CD4-positive, alpha-beta T cell (primary cell): Measurements from ENCODE around the gene HSPA9. TPM values are rescaled to one million over a fixed set of nuclear protein-coding genes. Genes with fewer than 3 reads are reported as not detected.

Experiments used
- ATAC-seq: fragments of 200-7000 bp; cut with Tn5 transposase; one replicate; pipeline ENCODE4 v1.10.0; 2022; ENCODE audit warnings: mild to moderate bottlenecking; ENCODE audit not compliant: poor library complexity
- CTCF ChIA-PET: fragments of 350-600 bp; sonication (Branson Sonifier 250); formaldehyde crosslinking; loops from one replicate; lab custom pipeline; 2021; ENCODE audit warnings: antibody characterized with exemption, inconsistent platforms; lab: Charles Lee
- POLR2A ChIA-PET: fragments of 350-600 bp; sonication (Branson Sonifier 250); formaldehyde crosslinking; loops from one replicate; lab custom pipeline; 2021; ENCODE audit warnings: antibody characterized with exemption, inconsistent platforms; lab: Charles Lee
- DNase-seq, 14 experiments: peaks; one replicate each; pipeline ENCODE4 v3.0.0-alpha.2; 2013 to 2020; ENCODE audit warnings: mixed read lengths in 2 of 14
- H3K27ac ChIP-seq, 2 donors: one replicate each; pipeline versions ENCODE4 v1.5.1 to v1.7.0; 2013; ENCODE audit warnings: low read length in 2 of 2, low read depth in 1 of 2, mild to moderate bottlenecking in 1 of 2
- H3K27me3 ChIP-seq, 2 experiments: 1 replicate in 1 of 2; 2 replicates in 1 of 2; pipeline versions ENCODE4 v1.6.1 to v1.7.0; 2013; ENCODE audit warnings: low read length in 2 of 2, control low read depth in 1 of 2, mild to moderate bottlenecking in 1 of 2, moderate library complexity in 1 of 2; ENCODE audit not compliant: insufficient read depth in 2 of 2, control insufficient read depth in 1 of 2
- H3K36me3 ChIP-seq: one replicate; pipeline ENCODE4 v1.6.1; 2013; ENCODE audit warnings: low read length, control low read depth; ENCODE audit not compliant: insufficient read depth
- H3K4me1 ChIP-seq: one replicate; pipeline ENCODE4 v1.6.1; 2013; ENCODE audit warnings: low read length, control low read depth; ENCODE audit not compliant: insufficient read depth
- H3K4me3 ChIP-seq: one replicate; pipeline ENCODE4 v1.5.1; 2013; ENCODE audit warnings: mild to moderate bottlenecking, low read length, moderate library complexity
- H3K9me3 ChIP-seq, 2 experiments: 1 replicate in 1 of 2; 2 replicates in 1 of 2; pipeline versions ENCODE4 v1.6.1 to v1.7.0; 2013; ENCODE audit warnings: low read length in 2 of 2, mild to moderate bottlenecking in 2 of 2, control low read depth in 1 of 2, moderate library complexity in 1 of 2; ENCODE audit not compliant: control insufficient read depth in 1 of 2, insufficient read depth in 1 of 2
- H3K27ac Mint-ChIP-seq: one replicate; pipeline ENCODE4 v1.8.0; 2020; ENCODE audit warnings: mixed read lengths
- H3K27me3 Mint-ChIP-seq: one replicate; pipeline ENCODE4 v1.8.0; 2021; ENCODE audit warnings: mixed read lengths
- H3K36me3 Mint-ChIP-seq: one replicate; pipeline ENCODE4 v1.8.0; 2021; ENCODE audit warnings: low read depth, mixed read lengths
- H3K4me1 Mint-ChIP-seq: one replicate; pipeline ENCODE4 v1.8.0; 2021; ENCODE audit warnings: low read depth, mixed read lengths
- H3K4me3 Mint-ChIP-seq: one replicate; pipeline ENCODE4 v1.8.0; 2020; ENCODE audit warnings: mild to moderate bottlenecking, mixed read lengths
- H3K9me3 Mint-ChIP-seq: one replicate; pipeline ENCODE4 v1.8.0; 2020; ENCODE audit warnings: mixed read lengths
- CTCF ChIP-seq: fragments of 200-600 bp; IDR thresholded peaks from one replicate; pipeline ENCODE4 v1.8.0; 2022; ENCODE audit warnings: antibody characterized with exemption, mild to moderate bottlenecking
- intact Hi-C, 2 experiments: fragments of 100-400 bp; cut with DNase I in 1 of 2; cut with micrococcal nuclease in 1 of 2; formaldehyde crosslinking; loops; one replicate each; pipeline versions ENCODE4 v1.15.1 to v1.9.0; 2023 to 2025; cut with DNase I, micrococcal nuclease
- total RNA-seq, 174 experiments: library from RNA in 2 of 174; stranded (reverse) in 2 of 174; gene quantifications; one replicate each; pipeline ENCODE4 v1.2.3 and lab custom pipeline; 2021 to 2026

Gene HSPA9
- total RNA-seq, 2 experiments from 2014 or later, result 354 to 366 TPM

- CTCF ChIA-PET, result interaction anchor here (1.0 to 2.9 kb wide), 5 partner anchors 40 to 152 kb away, joined by 4 to 46 read pairs (median 6); partner anchors contain the start of genes EGR1 and KDM3B
- Histone ChIP-seq H3K4me3 (no peak overlapping the region), H3K4me1 (no peaks in the 10 kb centered on the region), H3K9me3 (no peaks in the 10 kb centered on the region), H3K27me3 (no peaks in the 10 kb centered on the region), H3K36me3 (peaks cover 24% of the 10 kb centered on the region), H3K27ac (no peak overlapping the region)
- Mint-ChIP-seq H3K4me1 (no peaks in the 10 kb centered on the region), H3K27ac (no peak overlapping the region), H3K27me3 (no peaks in the 10 kb centered on the region), H3K9me3 (no peaks in the 10 kb centered on the region), H3K36me3 (peaks cover 26% of the 10 kb centered on the region), H3K4me3 (no peak overlapping the region)
- intact Hi-C loops, result loop anchor here in 1 of 2 experiments (5.0 kb wide), 1 partner anchor 322 kb away; no protein-coding TSS in a partner anchor
- no peak for ATAC-seq
- POLR2A ChIA-PET, result interaction anchor here (2.8 kb wide), 1 partner anchor 40 kb away, joined by 17 read pairs; the partner anchor contains the start of gene EGR1
- no peak for DNase-seq
- TF ChIP-seq CTCF, result no peak
Measured at GRCh38 chr5:138504799-138505198, 70.4 kb downstream of the HSPA9 start.

Other genes with a start within 250 kb of the HSPA9 start
- gene CDC25C, start 243.6 kb downstream of the HSPA9 start, total RNA-seq, result not detected
- gene FAM53C, start 237.1 kb downstream of the HSPA9 start, total RNA-seq, result 10 to 100 TPM; 81.0 to 83.8 TPM
- gene KDM3B, start 222.7 kb downstream of the HSPA9 start, total RNA-seq, result 10 to 100 TPM; 59.5 to 66.0 TPM
- under 1 TPM; 0.33 to 0.34 TPM for gene REEP2, start 136.3 kb downstream of the HSPA9 start, total RNA-seq
- gene EGR1, start 109.9 kb downstream of the HSPA9 start, total RNA-seq, result 1 to 10 TPM; 5.7 to 6.2 TPM
- gene ETF1, start 32.2 kb downstream of the HSPA9 start, total RNA-seq, result 100 to 1,000 TPM; 178 to 187 TPM
- 1 to 10 TPM; 6.0 to 6.7 TPM for gene CTNNA1, start 178.0 kb upstream of the HSPA9 start, total RNA-seq